Liver (tissue), 3 donors: ENCODE results near the gene GPR157.

Experiments used
- EGR1 ChIP-seq, 2 donors: IDR thresholded peaks; 2 replicates each; pipeline ENCODE4 v1.6.1; 2016 to 2018; ENCODE audit warnings: antibody characterized with exemption in 2 of 2, low read depth in 2 of 2
- GABPA ChIP-seq, 2 donors: IDR thresholded peaks in 1 of 2; conservative IDR thresholded peaks in 1 of 2; 2 replicates each; pipeline ENCODE4 v1.6.1; 2016; ENCODE audit warnings: antibody characterized with exemption in 2 of 2, mild to moderate bottlenecking in 1 of 2, moderate library complexity in 1 of 2
- HNF4A ChIP-seq, 2 donors: conservative IDR thresholded peaks; 2 replicates each; pipeline ENCODE4 v1.6.1; 2016; ENCODE audit warnings: antibody characterized with exemption in 2 of 2, mild to moderate bottlenecking in 2 of 2
- JUND ChIP-seq, 2 donors: IDR thresholded peaks; 2 replicates each; pipeline ENCODE4 v1.6.1; 2016; ENCODE audit warnings: antibody characterized with exemption in 2 of 2
- RAD21 ChIP-seq, 2 donors: IDR thresholded peaks; 2 replicates each; pipeline ENCODE4 v1.6.1; 2016; ENCODE audit warnings: antibody characterized with exemption in 2 of 2, mild to moderate bottlenecking in 2 of 2
- SP1 ChIP-seq: IDR thresholded peaks from 2 replicates; pipeline ENCODE4 v1.6.1; 2018; ENCODE audit warnings: antibody characterized with exemption, mild to moderate bottlenecking
- TAF1 ChIP-seq: conservative IDR thresholded peaks from 2 replicates; pipeline ENCODE4 v1.6.1; 2016; ENCODE audit warnings: antibody characterized with exemption, mild to moderate bottlenecking
- YY1 ChIP-seq: IDR thresholded peaks from 2 replicates; pipeline ENCODE4 v1.6.1; 2016; ENCODE audit warnings: antibody characterized with exemption, mild to moderate bottlenecking
- TF ChIP-seq, protein P1 (sequence below): fragments of 150-350 bp; IDR thresholded peaks from 2 replicates; pipeline ENCODE4 v1.5.1; 2017; ENCODE audit warnings: improper control_type of control experiment, low read depth, low read length; ENCODE audit not compliant: missing input control
- TF ChIP-seq, protein P2 (sequence below): IDR thresholded peaks from 2 replicates; pipeline ENCODE4 v1.6.1; 2016; ENCODE audit warnings: antibody characterized with exemption
- TF ChIP-seq, protein P3 (sequence below): IDR thresholded peaks from 2 replicates; pipeline ENCODE4 v1.6.1; 2016; ENCODE audit warnings: antibody characterized with exemption, mild to moderate bottlenecking
- TF ChIP-seq, protein P4 (sequence below): IDR thresholded peaks from 2 replicates; pipeline ENCODE4 v1.6.1; 2016; ENCODE audit warnings: antibody characterized with exemption
- donor health status: healthy.
- donor health status: healthy.

DNA sequence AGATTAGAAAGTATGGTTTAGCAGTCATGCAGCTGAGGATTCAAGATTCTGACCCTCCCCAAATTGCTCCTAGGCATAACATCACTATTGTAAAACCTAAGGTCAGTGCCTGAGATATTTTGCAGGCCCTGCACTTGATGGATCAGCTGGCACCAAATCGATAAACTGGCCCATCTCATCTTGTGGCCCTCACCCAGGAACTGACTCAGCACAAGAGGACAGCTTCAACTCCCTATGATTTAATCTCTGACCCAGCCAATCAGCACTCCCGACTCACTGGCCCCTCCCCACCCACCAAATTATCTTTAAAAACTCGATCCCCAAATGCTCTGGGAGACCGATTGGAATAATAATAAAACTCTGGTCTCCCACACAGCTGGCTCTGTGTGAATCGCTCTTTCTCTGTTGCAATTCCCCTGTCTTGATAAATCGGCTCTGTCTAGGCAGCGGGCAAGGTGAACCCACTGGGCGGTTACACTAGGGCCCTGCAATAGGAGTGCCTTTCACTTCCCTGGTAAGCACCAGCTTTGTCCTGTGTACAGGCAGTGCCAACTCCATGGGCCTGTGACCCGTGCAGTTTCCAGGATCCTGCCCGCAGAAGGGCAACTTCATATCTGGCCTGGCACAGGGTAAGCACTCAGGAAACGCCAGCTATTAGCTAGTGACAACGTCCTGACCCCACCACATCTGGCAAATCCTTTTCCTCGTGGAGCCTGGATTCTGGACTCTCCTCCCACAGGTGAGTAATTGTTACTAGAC lies 30.8 kb downstream of the GPR157 start:
- TF ChIP-seq, protein P1, sequence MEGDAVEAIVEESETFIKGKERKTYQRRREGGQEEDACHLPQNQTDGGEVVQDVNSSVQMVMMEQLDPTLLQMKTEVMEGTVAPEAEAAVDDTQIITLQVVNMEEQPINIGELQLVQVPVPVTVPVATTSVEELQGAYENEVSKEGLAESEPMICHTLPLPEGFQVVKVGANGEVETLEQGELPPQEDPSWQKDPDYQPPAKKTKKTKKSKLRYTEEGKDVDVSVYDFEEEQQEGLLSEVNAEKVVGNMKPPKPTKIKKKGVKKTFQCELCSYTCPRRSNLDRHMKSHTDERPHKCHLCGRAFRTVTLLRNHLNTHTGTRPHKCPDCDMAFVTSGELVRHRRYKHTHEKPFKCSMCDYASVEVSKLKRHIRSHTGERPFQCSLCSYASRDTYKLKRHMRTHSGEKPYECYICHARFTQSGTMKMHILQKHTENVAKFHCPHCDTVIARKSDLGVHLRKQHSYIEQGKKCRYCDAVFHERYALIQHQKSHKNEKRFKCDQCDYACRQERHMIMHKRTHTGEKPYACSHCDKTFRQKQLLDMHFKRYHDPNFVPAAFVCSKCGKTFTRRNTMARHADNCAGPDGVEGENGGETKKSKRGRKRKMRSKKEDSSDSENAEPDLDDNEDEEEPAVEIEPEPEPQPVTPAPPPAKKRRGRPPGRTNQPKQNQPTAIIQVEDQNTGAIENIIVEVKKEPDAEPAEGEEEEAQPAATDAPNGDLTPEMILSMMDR, result no peak
- TF ChIP-seq YY1 (no peak), GABPA (IDR thresholded peaks at IDR 0.05 in 1 of 2, conservative IDR thresholded peaks at IDR 0.05 in 1 of 2) (no peak), RAD21 (IDR thresholded peaks at IDR 0.05) (no peak), SP1 (no peak), EGR1 (IDR thresholded peaks at IDR 0.05; ENCODE audit: low read depth in 2 of 2) (no peak), TAF1 (no peak), JUND (IDR thresholded peaks at IDR 0.05) (no peak), HNF4A (conservative IDR thresholded peaks at IDR 0.05) (no peak)
- TF ChIP-seq, protein P2, sequence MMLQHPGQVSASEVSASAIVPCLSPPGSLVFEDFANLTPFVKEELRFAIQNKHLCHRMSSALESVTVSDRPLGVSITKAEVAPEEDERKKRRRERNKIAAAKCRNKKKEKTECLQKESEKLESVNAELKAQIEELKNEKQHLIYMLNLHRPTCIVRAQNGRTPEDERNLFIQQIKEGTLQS, result no peak
- TF ChIP-seq, protein P3, sequence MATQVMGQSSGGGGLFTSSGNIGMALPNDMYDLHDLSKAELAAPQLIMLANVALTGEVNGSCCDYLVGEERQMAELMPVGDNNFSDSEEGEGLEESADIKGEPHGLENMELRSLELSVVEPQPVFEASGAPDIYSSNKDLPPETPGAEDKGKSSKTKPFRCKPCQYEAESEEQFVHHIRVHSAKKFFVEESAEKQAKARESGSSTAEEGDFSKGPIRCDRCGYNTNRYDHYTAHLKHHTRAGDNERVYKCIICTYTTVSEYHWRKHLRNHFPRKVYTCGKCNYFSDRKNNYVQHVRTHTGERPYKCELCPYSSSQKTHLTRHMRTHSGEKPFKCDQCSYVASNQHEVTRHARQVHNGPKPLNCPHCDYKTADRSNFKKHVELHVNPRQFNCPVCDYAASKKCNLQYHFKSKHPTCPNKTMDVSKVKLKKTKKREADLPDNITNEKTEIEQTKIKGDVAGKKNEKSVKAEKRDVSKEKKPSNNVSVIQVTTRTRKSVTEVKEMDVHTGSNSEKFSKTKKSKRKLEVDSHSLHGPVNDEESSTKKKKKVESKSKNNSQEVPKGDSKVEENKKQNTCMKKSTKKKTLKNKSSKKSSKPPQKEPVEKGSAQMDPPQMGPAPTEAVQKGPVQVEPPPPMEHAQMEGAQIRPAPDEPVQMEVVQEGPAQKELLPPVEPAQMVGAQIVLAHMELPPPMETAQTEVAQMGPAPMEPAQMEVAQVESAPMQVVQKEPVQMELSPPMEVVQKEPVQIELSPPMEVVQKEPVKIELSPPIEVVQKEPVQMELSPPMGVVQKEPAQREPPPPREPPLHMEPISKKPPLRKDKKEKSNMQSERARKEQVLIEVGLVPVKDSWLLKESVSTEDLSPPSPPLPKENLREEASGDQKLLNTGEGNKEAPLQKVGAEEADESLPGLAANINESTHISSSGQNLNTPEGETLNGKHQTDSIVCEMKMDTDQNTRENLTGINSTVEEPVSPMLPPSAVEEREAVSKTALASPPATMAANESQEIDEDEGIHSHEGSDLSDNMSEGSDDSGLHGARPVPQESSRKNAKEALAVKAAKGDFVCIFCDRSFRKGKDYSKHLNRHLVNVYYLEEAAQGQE, result no peak
- TF ChIP-seq, protein P4, sequence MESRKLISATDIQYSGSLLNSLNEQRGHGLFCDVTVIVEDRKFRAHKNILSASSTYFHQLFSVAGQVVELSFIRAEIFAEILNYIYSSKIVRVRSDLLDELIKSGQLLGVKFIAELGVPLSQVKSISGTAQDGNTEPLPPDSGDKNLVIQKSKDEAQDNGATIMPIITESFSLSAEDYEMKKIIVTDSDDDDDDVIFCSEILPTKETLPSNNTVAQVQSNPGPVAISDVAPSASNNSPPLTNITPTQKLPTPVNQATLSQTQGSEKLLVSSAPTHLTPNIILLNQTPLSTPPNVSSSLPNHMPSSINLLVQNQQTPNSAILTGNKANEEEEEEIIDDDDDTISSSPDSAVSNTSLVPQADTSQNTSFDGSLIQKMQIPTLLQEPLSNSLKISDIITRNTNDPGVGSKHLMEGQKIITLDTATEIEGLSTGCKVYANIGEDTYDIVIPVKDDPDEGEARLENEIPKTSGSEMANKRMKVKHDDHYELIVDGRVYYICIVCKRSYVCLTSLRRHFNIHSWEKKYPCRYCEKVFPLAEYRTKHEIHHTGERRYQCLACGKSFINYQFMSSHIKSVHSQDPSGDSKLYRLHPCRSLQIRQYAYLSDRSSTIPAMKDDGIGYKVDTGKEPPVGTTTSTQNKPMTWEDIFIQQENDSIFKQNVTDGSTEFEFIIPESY, result no peak
